ENCODE data around the gene UBE2N. TPM values are rescaled to one million over a fixed set of nuclear protein-coding genes. Genes with fewer than 3 reads are reported as not detected.

The UBE2N gene
- total and polyA plus RNA-seq, 10 of the 15 experiments (the other 5 are each of a cell fraction or from before 2014, with no cell fraction given) = 243 to 945 (median 443) TPM

DNA sequence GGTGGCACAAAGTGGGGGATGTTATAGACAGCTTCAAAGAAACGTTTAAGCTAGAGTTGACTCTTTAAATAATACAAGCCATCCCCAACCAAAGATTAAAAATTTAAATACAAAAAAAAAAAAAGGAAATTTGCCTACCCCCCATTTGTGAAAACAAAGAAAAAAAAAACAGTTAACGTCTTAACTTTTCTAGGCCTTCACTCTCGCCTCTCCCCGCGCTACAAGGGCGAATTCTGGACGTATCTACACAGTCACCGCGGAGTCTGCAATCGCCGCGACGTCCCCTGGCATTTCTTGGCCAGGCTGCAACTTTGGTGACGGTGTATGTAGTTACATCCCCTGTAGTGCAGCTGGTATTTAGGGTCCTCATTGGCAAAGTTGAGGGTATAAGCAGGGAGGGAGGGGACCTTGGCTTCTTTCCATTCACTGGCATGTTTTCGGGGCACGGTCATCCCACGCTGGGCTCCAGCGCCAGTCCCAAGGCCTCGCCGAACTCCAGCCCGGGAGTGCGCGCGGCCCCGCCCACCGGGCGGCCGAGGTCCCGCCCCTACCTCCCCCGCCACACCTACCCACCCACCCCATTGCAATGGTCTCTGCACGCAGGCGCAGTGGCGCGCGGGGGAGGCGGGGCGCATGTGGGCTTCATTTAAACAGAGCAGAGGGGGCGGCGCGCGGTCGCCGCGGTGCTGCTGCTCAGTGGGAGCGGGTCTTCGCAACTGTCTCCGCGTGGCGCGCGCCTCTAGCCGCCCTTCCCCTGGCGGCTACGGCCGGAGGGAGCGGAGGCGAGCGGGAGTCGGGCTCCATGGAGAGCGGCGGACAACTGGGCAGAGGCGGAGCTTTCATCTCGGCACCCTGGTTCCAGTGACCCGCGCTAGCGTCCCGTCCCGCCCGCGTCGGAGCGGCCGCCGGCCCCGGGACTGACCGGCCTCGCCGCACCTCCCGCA is 64.2 kb downstream of the UBE2N start, which contains the start of gene NUDT4:
Gene NUDT4, plus strand, starts transcription at position 674 of the 944 bp plus-strand sequence. CDS start 398 bp downstream, outside the sequence.
- 0 out of 4 replicates have a peak, but pooled peaks cover 0 to 6% of the 10 kb centered on the region in 2 experiments for H3K36me3 ChIP-seq (ENCODE audit: control insufficient read depth in 2 of 2, insufficient read depth in 2 of 2, low read length in 1 of 2)
- FAIRE-seq = peak; percentile 81
- H2AFZ ChIP-seq (ENCODE audit: control insufficient read depth, low read depth, low read length) = peak within 1 kb of the TSS; percentile 99
- under 1% methylated on average over 54 of the region's 79 CpGs for WGBS (ENCODE audit: insufficient coverage, insufficient replicate concordance, low lambda C conversion rate, missing lambda C conversion rate)
- CTCF ChIA-PET = interaction anchor here (0.8 to 4.6 kb wide), 9 partner anchors 42 to 448 kb away, joined by 3 to 22 read pairs (median 4); partner anchors contain the start of gene EEA1
- peak; percentile 75 for DNase-seq (ENCODE audit: low read depth, low spot score)
- peak within 1 kb of the TSS; percentile 87 for H3K4me3 ChIP-seq
- RAD21 ChIA-PET (ENCODE audit: unreplicated experiment) = interaction anchor here (0.9 to 5.4 kb wide), 12 partner anchors 9 to 279 kb away, joined by 3 to 44 read pairs (median 8); no protein-coding TSS in a partner anchor
- peak within 1 kb of the TSS; percentile 100 for H3K4me2 ChIP-seq (ENCODE audit: control insufficient read depth, insufficient read depth)
- intact Hi-C loops (cut with micrococcal nuclease; ENCODE audit: unreplicated experiment) = loop anchor here (1.0 to 5.0 kb wide), 3 partner anchors 133 to 450 kb away; partner anchors contain the start of gene EEA1
- BruUV-seq (replicated peaks) = TSS peak; percentile 80
- H4K20me1 ChIP-seq (ENCODE audit: control insufficient read depth, insufficient read depth) = peaks cover 8% of the 10 kb centered on the region; the same call in 1 of the 2 replicates
- peak within 1 kb of the TSS; percentile 98 for H3K27ac ChIP-seq (ENCODE audit: control insufficient read depth, insufficient read depth)
- H3K27me3 ChIP-seq (replicated peaks in 1 of 2; ENCODE audit: control insufficient read depth in 2 of 2, insufficient read depth in 2 of 2, low read length in 1 of 2) = no peaks in the 10 kb centered on the region
- peak within 1 kb of the TSS; percentile 98 for H3K9ac ChIP-seq (ENCODE audit: control insufficient read depth, insufficient read depth, low read length)
- H3K4me1 ChIP-seq (ENCODE audit: control insufficient read depth, insufficient read depth, low read length) = peaks cover 15% of the 10 kb centered on the region
- SMC1A ChIA-PET (ENCODE audit: uncharacterized antibody, unreplicated experiment) = interaction anchor here (0.9 to 2.7 kb wide), 17 partner anchors 8 to 398 kb away, joined by 3 to 18 read pairs (median 9); no protein-coding TSS in a partner anchor
- peak; percentile 78 for ATAC-seq
- in situ Hi-C loops (cut with MboI) = no loop called here
- no peaks in the 10 kb centered on the region for H3K9me3 ChIP-seq (replicated peaks; ENCODE audit: control insufficient read depth, insufficient read depth, low read length)
- POLR2A ChIA-PET = interaction anchor here (0.6 to 2.7 kb wide), 11 partner anchors 9 to 865 kb away, joined by 3 to 28 read pairs (median 4); no protein-coding TSS in a partner anchor
- H3K79me2 ChIP-seq (ENCODE audit: control insufficient read depth, insufficient read depth, low read length) = peaks cover 63% of the 10 kb centered on the region
- peak; percentile 29 for TF ChIP-seq SP1 (IDR thresholded peaks at IDR 0.05; ENCODE audit: low read depth, low read length)
- TF ChIP-seq ZSCAN29 (IDR thresholded peaks at IDR 0.05) = peak; percentile 97
- 0 out of 2 replicates have a peak, but pooled peaks have one; percentile 49 for TF ChIP-seq NBN (IDR thresholded peaks at IDR 0.05)
- peak in 1 of 2 experiments; percentile 45; a peak in 1 of 4 replicates for TF ChIP-seq IKZF2 (IDR thresholded peaks at IDR 0.05)
- no peak for TF ChIP-seq CHD4 (IDR thresholded peaks at IDR 0.05)
- peak; percentile 10; the same call in 1 of the 2 replicates for TF ChIP-seq ATF7 (IDR thresholded peaks at IDR 0.05; ENCODE audit: low read depth)
- no peak for TF ChIP-seq RFX5 (IDR thresholded peaks at IDR 0.05; ENCODE audit: low read depth, low read length)
- TF ChIP-seq FOXK2 (IDR thresholded peaks at IDR 0.05) = no peak
- TF ChIP-seq EED (IDR thresholded peaks at IDR 0.05; ENCODE audit: low read depth) = peak; percentile 28; the same call in 1 of the 2 replicates
- TF ChIP-seq EGR1 (IDR thresholded peaks at IDR 0.05; ENCODE audit: borderline replicate concordance in 1 of 2, low read depth in 2 of 2, low read length in 2 of 2) = peak in 1 of 2 experiments; percentile 85; a peak in 2 of 3 replicates
- no peak for TF ChIP-seq SREBF2 (IDR thresholded peaks at IDR 0.05; ENCODE audit: low read length)
- peak; percentile 75 for TF ChIP-seq POLR2AphosphoS5 (IDR thresholded peaks at IDR 0.05; ENCODE audit: low read length)
- TF ChIP-seq, protein P1, sequence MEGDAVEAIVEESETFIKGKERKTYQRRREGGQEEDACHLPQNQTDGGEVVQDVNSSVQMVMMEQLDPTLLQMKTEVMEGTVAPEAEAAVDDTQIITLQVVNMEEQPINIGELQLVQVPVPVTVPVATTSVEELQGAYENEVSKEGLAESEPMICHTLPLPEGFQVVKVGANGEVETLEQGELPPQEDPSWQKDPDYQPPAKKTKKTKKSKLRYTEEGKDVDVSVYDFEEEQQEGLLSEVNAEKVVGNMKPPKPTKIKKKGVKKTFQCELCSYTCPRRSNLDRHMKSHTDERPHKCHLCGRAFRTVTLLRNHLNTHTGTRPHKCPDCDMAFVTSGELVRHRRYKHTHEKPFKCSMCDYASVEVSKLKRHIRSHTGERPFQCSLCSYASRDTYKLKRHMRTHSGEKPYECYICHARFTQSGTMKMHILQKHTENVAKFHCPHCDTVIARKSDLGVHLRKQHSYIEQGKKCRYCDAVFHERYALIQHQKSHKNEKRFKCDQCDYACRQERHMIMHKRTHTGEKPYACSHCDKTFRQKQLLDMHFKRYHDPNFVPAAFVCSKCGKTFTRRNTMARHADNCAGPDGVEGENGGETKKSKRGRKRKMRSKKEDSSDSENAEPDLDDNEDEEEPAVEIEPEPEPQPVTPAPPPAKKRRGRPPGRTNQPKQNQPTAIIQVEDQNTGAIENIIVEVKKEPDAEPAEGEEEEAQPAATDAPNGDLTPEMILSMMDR (IDR thresholded peaks at IDR 0.05 in 2 of 3, conservative IDR thresholded peaks at IDR 0.05 in 1 of 3; ENCODE audit: control insufficient read depth in 2 of 3, extremely low read depth in 1 of 3, insufficient read depth in 1 of 3, low read depth in 3 of 3, low read length in 3 of 3) = no peak
- TF ChIP-seq TCF12 (IDR thresholded peaks at IDR 0.05; ENCODE audit: low read depth, low read length) = 0 out of 2 replicates have a peak, but pooled peaks have one; percentile 19
- peak; percentile 9; the same call in 1 of the 2 replicates for TF ChIP-seq RUNX3 (IDR thresholded peaks at IDR 0.05; ENCODE audit: low read length)
- peak; percentile 80; the same call in 1 of the 2 replicates for TF ChIP-seq TAF1 (IDR thresholded peaks at IDR 0.05; ENCODE audit: borderline replicate concordance, low read depth, low read length)
- TF ChIP-seq, protein P2, sequence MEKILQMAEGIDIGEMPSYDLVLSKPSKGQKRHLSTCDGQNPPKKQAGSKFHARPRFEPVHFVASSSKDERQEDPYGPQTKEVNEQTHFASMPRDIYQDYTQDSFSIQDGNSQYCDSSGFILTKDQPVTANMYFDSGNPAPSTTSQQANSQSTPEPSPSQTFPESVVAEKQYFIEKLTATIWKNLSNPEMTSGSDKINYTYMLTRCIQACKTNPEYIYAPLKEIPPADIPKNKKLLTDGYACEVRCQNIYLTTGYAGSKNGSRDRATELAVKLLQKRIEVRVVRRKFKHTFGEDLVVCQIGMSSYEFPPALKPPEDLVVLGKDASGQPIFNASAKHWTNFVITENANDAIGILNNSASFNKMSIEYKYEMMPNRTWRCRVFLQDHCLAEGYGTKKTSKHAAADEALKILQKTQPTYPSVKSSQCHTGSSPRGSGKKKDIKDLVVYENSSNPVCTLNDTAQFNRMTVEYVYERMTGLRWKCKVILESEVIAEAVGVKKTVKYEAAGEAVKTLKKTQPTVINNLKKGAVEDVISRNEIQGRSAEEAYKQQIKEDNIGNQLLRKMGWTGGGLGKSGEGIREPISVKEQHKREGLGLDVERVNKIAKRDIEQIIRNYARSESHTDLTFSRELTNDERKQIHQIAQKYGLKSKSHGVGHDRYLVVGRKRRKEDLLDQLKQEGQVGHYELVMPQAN (conservative IDR thresholded peaks at IDR 0.05) = 0 out of 2 replicates have a peak, but pooled peaks have one; percentile 16
- TF ChIP-seq NR2F1 (conservative IDR thresholded peaks at IDR 0.05) = no peak
- TF ChIP-seq POLR2A (IDR thresholded peaks at IDR 0.05; ENCODE audit: low read depth, low read length) = peak; percentile 87
- TF ChIP-seq NRF1 (conservative IDR thresholded peaks at IDR 0.05; ENCODE audit: low read depth, low read length) = peak; percentile 60
- 0 out of 2 replicates have a peak, but pooled peaks have one; percentile 50 for TF ChIP-seq HDGF (IDR thresholded peaks at IDR 0.05)
